Smooth muscle cell (in vitro differentiated cells): ENCODE results near the gene GEMIN7. TPM values are rescaled to one million over a fixed set of nuclear protein-coding genes. Genes with fewer than 3 reads are reported as not detected.

Experiments
- DNase-seq: peaks from one replicate; lab custom pipeline; 2025; ENCODE audit not compliant: unreplicated experiment; lab: John Stamatoyannopoulos, UW
- H2AFZ ChIP-seq: fragments of 200-600 bp; sonication (generic); 2 replicates; pipeline ENCODE4 v1.6.0; 2016; ENCODE audit warnings: antibody characterized with exemption, low read depth, mild to moderate bottlenecking
- H3F3A ChIP-seq: fragments of 200-600 bp; sonication (generic); 2 replicates; pipeline ENCODE4 v1.6.0; 2017; ENCODE audit warnings: antibody characterized with exemption, low read depth
- H3K27ac ChIP-seq: fragments of 200-600 bp; sonication (generic); 2 replicates; pipeline ENCODE4 v1.5.1; 2016; ENCODE audit warnings: low read depth, mild to moderate bottlenecking
- H3K27me3 ChIP-seq: fragments of 200-600 bp; sonication (generic); 2 replicates; pipeline ENCODE4 v1.6.1; 2016; ENCODE audit warnings: low read depth, mild to moderate bottlenecking
- H3K36me3 ChIP-seq: fragments of 200-600 bp; sonication (generic); 2 replicates; pipeline ENCODE4 v1.5.1; 2016; ENCODE audit warnings: low read depth
- H3K4me1 ChIP-seq: fragments of 200-600 bp; sonication (generic); 2 replicates; pipeline ENCODE4 v1.5.1; 2016; ENCODE audit warnings: low read depth
- H3K4me2 ChIP-seq: fragments of 200-600 bp; sonication (generic); 2 replicates; pipeline ENCODE4 v1.6.0; 2016; ENCODE audit warnings: mild to moderate bottlenecking
- H3K4me3 ChIP-seq: fragments of 200-600 bp; sonication (generic); 2 replicates; pipeline ENCODE4 v1.5.1; 2016; ENCODE audit warnings: mild to moderate bottlenecking
- H3K79me2 ChIP-seq: fragments of 200-600 bp; sonication (generic); 2 replicates; pipeline ENCODE4 v1.6.0; 2016; ENCODE audit warnings: low read depth, mild to moderate bottlenecking
- H3K9ac ChIP-seq: fragments of 200-600 bp; sonication (generic); 2 replicates; pipeline ENCODE4 v1.6.0; 2016; ENCODE audit warnings: low read depth
- H3K9me3 ChIP-seq: fragments of 200-600 bp; sonication (generic); replicated peaks from 2 replicates; pipeline ENCODE4 v1.5.1; 2016; ENCODE audit warnings: low read depth
- H4K20me1 ChIP-seq: fragments of 200-600 bp; sonication (generic); 2 replicates; pipeline ENCODE4 v1.6.0; 2016; ENCODE audit warnings: low read depth
- CTCF ChIP-seq: fragments of 200-600 bp; sonication (generic); IDR thresholded peaks from 2 replicates; pipeline ENCODE4 v1.5.1; 2017; ENCODE audit warnings: borderline replicate concordance, mild to moderate bottlenecking, antibody characterized with exemption; ENCODE audit not compliant: insufficient read depth, poor library complexity, severe bottlenecking
- WGBS: methylation state at CpG from one replicate; pipeline ENCODE4 v1.1.7; 2016; ENCODE audit warnings: low lambda C conversion rate; 5-methylcytosine and 5-hydroxymethylcytosine counted together
- polyA plus RNA-seq: library from polyadenylated mRNA; unstranded; fragments of >200 nt; fragmentation: Nextera tagmentation; extraction: Ambion mirVana; gene quantifications from 2 replicates; pipeline ENCODE4 v1.2.1, GENCODE V29; 2016
- total RNA-seq: library from RNA; depleted of rRNA; stranded (reverse); fragments of >200 nt; gene quantifications from 2 replicates; pipeline ENCODE4 v1.2.3, GENCODE V29; 2014

GEMIN7 gene
- total and polyA plus RNA-seq, 2 experiments from 2014 or later, result 50.6 to 67.0 TPM

GRCh38 chr19:45107621-45108150 is 28.6 kb downstream of the GEMIN7 start:
- Histone ChIP-seq H4K20me1 (peaks cover 100% of the 10 kb centered on the region), H3K9ac (no peak overlapping the region), H2AFZ (no peak overlapping the region), H3K79me2 (peaks cover 99% of the 10 kb centered on the region), H3K4me1 (peaks cover 16% of the 10 kb centered on the region), H3K4me2 (no peak overlapping the region), H3F3A (no peaks in the 10 kb centered on the region), H3K4me3 (no peak overlapping the region), H3K27me3 (no peaks in the 10 kb centered on the region), H3K9me3 (no peaks in the 10 kb centered on the region), H3K27ac (no peak overlapping the region), H3K36me3 (no peaks in the 10 kb centered on the region)
- TF ChIP-seq CTCF, result no peak
- WGBS, result 94% methylated on average over 12 of the region's 12 CpGs
- DNase-seq, result no peak

- Histone ChIP-seq H3F3A (no peaks in the 10 kb centered on the region), H2AFZ (no peak overlapping the region), H3K4me3 (no peak overlapping the region), H3K27me3 (no peaks in the 10 kb centered on the region), H3K4me1 (no peaks in the 10 kb centered on the region), H3K79me2 (peaks cover 96% of the 10 kb centered on the region), H3K36me3 (no peaks in the 10 kb centered on the region), H3K27ac (no peak overlapping the region), H3K9ac (no peak overlapping the region), H3K9me3 (no peaks in the 10 kb centered on the region), H4K20me1 (peaks cover 100% of the 10 kb centered on the region), H3K4me2 (no peak overlapping the region)
- WGBS, result 67% methylated on average over 5 of the region's 5 CpGs
- DNase-seq, result no peak
- TF ChIP-seq CTCF, result no peak
These were observed 31.8 kb downstream of the GEMIN7 start for GRCh38 chr19:45110851-45111266.

GRCh38 chr19:45112111-45112827 is 33.2 kb downstream of the GEMIN7 start:
- Histone ChIP-seq H3F3A (no peaks in the 10 kb centered on the region), H3K4me1 (peaks cover 4% of the 10 kb centered on the region), H4K20me1 (peaks cover 100% of the 10 kb centered on the region), H2AFZ (no peak overlapping the region), H3K4me3 (no peak overlapping the region), H3K27me3 (no peaks in the 10 kb centered on the region), H3K9ac (no peak overlapping the region), H3K27ac (no peak overlapping the region), H3K36me3 (no peaks in the 10 kb centered on the region), H3K9me3 (no peaks in the 10 kb centered on the region), H3K4me2 (no peak overlapping the region), H3K79me2 (peaks cover 84% of the 10 kb centered on the region)
- 96% methylated on average over 11 of the region's 11 CpGs for WGBS
- DNase-seq, result no peak
- no peak for TF ChIP-seq CTCF

- Histone ChIP-seq H3F3A (no peaks in the 10 kb centered on the region), H3K9ac (no peak overlapping the region), H3K27me3 (no peaks in the 10 kb centered on the region), H3K27ac (no peak overlapping the region), H3K4me1 (peaks cover 6% of the 10 kb centered on the region), H2AFZ (no peak overlapping the region), H3K4me3 (no peak overlapping the region), H4K20me1 (peaks cover 100% of the 10 kb centered on the region), H3K4me2 (no peak overlapping the region), H3K36me3 (no peaks in the 10 kb centered on the region), H3K79me2 (peaks cover 70% of the 10 kb centered on the region), H3K9me3 (no peaks in the 10 kb centered on the region)
- TF ChIP-seq CTCF, result no peak
- WGBS, result 83% methylated on average over 9 of the region's 9 CpGs
- no peak for DNase-seq
These were observed 34.6 kb downstream of the GEMIN7 start for GRCh38 chr19:45113628-45114027.
